Stimulated activated CD8-positive, alpha-beta memory T cell treated with anti-CD3 and anti-CD28 coated beads, Interleukin-12 subunit alpha, Interleukin-12 subunit beta, amount 100 ng/mL, for 4 hours (primary cell): Measurements from ENCODE around the gene NFIB.

ENCODE experiments used
- DNase-seq: peaks from one replicate; pipeline ENCODE4 v3.0.0-alpha.2; 2020; ENCODE audit warnings: low read depth

The NFIB gene

DNA sequence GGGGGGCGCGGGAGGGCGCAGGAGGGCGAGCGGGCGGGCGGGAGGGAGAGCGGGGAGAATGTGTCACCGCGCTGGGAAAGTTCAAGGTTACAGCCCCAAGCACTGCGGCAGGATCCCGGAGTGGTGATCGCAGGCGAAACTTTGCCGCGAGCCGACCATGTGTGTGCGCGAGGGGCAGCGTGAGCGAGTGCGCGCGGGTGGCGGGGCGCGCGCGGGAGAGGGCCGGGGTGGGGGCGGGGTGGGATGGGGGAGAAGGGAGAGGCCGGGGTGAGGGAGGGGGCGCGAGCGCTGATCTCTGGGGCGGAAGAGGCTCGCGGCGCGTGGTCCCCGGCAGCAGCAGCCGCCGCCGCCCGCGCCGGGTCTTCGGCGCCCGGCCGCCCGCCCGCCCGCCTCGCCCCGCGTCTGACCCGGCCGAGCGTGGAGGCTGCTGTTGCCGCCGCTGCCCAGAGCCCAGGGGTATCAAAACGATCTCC is at the start of gene NFIB:
Gene NFIB, minus strand, starts transcription at position 191 of the 473 bp plus-strand sequence. CDS start 630 bp downstream, outside the sequence.
- no peak for DNase-seq

DNA sequence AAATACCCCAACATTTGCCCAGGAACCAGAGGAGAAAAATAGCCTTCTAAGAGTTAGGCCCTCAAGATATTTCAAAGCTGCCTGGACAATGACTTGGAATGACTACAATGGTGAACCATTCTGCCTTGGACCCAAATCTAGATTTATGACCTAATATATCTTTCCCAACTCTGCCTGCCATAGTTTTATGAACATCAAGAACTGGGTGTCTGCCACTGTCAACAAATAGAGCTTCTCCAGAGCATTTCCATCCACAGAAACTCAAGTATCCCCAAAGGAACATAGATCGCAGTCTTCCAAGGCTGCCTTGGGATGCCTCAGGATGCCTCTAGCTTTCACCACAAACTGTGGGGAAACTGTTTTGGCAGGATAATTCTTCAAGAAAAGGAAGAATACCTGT is 48.2 kb upstream of the NFIB start:
- DNase-seq = no peak

DNA sequence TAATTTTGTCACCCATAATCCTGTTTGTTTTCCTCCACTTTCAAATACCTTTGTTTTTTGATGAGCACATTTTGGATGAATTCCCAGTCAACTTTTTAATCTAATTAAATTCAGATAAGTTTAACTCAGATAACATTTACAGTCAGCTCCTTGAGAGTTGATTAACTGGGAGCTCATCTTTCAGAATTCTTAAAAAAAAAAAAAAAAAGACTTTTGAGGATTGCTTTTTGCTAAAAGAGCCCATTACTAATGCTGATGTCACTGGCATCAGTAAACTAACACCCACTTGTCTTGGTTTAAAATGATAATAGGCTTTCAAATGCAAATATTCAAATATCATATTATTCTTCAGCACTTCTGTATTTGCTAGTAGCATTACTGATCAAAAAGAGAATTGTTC is 47.1 kb upstream of the NFIB start:
- DNase-seq = no peak

DNA sequence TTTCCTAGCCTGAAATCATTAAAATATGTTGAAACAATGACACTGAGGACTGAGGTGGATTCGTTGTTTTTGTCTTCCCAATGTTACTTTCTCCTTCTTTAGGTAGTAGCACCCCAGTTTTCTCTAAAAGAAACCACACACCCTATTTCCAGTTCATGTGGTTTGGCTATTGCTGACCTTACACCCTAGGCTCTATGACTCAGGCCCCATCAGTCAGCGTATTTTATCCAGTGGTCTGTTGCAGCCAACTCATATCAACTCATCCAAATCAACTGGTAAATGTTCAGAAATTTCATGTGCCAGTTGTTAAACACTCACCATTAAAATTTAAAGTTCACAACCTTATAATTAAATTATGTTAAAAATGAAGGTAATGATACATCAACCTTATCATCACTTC is 44.6 kb upstream of the NFIB start:
- DNase-seq = no peak

DNA sequence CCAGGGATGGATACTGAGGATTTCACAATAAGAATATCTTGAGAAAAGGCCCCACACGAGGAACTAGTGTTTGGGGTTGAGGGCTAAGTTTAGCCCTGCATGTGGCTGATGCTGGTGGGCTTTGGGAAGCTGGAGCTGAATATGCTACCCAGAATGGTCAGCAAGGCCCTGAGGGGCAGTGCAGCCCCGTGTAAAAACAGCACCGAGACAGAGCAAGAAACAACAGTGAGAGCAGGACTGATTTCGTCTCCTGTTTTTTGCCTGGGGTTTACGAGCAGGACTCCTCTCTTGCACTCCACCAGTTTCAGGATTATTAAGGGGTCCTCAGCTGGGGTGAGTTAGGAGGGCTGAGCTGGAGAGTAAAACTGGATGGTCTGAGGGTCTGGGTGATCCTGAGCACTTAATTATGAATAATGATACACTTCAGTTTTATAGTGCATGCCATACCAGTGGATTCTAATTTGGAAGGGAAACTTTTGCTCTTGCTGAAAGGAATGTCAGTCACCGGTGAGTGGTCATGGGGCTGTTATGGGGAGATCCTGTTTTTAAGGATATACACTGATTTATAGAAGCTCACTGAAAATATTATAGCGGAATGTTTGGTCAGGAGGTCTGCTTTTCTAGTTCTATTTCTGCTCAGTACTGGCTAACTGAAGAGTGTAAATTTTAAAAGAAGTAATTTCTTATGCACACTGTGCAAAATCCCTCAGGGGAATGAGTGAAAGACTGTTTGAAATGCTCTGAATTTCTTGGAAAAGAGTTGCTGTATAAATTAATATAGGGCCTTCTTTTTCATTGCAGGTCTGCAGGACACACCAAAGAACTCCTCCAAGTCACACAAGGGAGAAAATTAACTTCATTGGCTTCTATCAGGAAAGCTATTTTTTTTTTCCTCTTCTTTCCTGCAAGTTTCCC is 42.7 kb upstream of the NFIB start:
- no peak for DNase-seq

DNA sequence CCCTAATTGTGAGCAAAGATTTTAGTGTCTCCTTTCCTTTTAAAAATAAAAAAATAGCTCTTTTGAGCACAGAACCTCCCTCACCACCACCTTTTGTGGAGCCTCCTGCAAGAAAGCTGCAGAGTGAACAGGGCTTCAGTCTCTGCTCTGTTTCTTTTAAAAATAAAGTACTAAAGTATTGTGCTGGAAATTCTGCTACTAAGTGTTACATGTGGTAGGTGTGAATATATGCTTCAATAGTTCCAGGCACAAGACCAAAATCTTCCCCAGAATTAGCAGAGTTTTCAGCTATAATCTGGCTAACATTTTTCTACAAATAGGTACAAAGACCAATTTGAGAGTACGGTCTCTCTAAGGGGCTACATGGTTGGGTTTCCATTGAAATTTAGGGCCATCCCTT is 40.3 kb upstream of the NFIB start:
- DNase-seq = no peak

DNA sequence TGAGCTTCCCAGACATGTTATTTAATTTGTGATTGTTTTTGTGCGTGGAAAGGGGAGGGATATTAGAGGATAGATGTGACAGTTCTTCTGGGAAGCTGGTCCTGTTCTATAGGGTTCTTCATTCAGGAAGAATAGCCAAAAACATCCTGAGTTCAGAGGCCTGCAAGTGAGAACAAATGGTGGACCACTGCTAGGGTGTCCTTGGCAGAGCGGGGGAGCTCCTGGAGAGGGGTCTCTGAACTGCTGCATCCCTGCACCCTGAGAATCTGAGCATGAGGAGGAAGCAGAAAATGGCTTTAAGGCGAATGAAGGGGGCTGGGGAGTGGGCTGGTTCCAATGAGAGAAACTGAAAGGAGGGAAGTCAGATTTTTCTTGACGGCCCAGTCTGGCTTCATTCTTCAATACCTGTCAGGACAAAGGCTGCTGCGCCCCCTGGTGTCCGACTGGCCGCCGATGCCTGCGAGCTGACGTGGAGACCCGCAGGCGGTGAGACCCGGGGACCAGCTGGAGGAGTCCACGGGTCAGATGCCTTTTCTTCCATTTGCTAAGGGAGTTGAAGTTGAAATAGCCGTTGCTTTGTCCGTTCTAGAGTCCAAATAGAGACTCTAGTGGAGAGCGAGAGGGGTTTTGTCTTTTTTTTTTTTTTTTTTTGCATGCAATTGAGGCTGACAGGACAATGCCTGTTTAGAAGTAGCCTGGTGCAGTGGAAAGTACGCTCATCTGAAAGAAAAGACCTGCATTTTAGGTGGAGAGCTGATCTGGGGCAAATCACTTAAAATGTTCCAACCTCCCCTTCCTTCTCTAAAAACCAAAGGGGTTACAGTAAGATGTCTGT is 39.5 kb upstream of the NFIB start:
- peak; percentile 11 for DNase-seq

DNA sequence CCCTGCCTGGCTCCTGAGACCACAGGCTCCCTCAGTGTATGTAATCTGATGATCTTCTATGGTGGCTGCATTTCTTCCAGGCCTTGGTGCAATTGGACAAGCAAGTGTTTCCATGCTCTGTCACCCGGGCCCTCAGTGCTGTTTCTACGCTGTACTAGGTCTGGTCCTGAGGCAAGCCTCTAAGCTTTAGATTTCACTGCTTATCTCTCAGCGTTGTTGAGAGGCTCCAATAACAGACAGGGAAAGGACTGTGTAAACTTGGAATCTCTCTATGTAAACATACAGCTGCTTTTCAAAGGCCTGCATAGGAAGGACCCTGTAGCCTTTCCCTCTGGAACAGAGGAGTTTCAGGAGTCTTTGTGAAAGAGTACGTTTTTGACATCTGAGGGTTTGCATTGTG is 38.6 kb upstream of the NFIB start:
- DNase-seq = no peak

DNA sequence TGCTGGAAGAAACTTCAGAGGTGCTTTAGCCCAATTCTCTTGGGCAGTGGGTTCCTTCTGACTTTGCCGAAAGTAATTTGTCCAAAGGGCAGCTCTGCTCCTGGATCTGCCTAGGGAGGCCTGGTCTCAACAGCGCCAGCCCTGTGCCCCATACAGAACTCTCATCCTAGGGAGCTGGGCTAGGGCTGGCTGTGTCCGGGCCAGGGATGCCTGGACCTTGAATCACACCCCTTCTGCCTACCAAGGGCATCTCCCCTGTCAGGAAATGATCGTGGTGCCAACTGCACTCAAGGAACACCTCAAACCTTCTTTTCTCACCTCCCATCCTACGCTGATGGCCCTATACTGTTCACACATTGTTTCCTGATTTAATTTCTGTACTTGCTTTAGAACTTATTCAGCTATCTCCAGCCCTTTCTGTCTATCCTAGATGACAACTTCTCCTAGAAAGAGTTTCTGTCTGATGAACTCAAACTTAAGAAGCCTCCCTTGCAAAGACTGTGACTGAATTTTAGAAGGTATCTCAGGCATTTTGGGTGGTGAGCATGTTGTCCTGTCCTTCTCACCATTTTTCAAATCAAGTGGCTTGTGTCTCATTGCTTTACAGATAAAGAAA is 37.4 kb upstream of the NFIB start:
- no peak for DNase-seq

DNA sequence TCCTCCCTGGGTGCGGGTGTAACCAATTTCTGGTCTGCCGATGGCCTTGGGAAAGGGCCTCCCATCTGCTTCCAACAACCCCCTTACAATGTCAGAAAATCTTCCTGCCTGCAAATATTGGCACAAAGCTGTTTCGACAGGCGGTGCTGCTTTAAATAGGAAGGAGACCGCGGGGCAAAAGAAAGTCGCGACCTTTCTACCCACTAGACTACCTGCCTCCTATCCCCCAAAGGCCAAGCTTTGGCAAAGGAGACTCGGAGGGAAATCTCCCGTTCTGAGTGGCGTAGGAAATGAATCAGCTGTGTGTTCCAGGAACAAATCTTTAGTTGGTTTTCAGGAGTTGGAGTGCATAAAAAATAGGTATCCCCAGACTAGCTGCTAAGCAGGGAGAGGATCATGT is 36.8 kb upstream of the NFIB start:
- no peak for DNase-seq

DNA sequence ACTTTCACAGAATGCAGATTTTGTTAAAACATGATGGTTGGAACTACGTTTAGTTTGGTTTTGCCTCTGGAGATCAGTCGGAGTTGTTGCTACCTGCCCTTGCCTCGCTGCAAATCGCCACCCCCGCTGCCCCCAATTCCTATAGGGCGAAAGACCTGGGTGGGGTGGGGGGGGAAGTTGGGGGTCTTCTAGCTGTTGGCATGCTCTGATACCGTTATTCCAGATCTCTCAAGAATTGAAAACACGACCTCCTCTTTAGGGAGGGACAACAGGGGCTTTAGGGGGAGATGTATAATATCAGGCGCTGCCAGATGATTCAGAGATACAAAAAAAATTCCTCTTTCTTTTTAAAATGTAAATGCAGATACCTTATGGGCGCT is 36.4 kb upstream of the NFIB start:
- DNase-seq = no peak

DNA sequence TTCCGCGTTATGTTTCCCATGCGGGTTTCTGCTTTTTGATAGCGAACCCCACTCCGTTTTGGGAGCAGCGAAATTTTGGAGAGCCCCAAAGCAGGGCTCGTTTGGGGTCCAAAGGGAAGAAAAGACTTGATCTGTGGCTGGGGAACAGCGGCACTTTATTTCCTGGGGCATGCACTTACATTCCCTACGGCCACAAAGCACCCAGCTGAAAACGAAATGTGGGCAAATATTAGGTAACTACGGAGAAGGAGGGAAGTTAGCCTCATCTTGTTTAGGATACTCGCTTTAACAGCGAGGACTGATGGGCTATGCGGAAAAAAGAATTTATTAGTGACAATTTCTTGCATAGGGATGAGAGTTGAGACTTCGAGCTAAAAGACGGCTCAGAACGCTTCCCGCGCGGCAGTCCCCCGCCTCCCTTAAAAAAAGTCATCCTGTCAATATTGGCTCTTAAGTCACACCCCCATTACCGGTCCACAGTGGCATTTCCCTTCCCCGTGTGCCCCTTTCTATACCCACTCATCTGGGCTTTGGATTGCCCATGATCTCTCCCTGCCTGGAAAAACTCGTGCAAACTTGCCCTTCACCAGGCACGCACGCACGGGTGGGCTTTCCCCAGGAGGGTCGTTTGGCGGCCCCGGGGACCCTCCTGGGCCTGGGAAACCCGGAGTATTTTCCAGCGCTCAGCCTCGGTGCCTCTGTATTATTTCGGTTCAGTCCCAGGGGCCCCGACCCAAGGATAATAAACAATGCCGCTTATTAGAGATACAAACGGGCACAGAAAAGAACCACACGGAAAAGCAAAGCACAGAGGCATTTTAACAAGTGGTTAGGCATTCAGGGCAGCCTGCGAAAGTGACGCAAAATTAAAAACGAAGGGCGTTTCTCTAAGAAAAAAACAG is 35.8 kb upstream of the NFIB start:
- DNase-seq = no peak

DNA sequence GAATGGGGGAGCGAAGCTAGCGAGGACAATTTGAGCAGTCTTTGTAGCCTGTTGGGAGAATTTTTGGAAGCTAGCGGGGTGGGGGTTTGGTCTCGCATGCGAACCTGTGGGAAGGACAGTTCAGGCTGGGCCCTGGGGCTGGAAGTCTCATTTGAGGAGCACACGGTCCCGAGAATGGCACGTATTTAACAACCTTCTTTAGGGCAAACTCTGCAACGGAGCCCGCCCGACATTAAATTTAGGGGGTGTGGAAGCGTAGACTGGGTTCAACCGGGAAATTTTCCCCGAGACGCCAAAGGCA is 35.2 kb upstream of the NFIB start:
- DNase-seq = no peak

DNA sequence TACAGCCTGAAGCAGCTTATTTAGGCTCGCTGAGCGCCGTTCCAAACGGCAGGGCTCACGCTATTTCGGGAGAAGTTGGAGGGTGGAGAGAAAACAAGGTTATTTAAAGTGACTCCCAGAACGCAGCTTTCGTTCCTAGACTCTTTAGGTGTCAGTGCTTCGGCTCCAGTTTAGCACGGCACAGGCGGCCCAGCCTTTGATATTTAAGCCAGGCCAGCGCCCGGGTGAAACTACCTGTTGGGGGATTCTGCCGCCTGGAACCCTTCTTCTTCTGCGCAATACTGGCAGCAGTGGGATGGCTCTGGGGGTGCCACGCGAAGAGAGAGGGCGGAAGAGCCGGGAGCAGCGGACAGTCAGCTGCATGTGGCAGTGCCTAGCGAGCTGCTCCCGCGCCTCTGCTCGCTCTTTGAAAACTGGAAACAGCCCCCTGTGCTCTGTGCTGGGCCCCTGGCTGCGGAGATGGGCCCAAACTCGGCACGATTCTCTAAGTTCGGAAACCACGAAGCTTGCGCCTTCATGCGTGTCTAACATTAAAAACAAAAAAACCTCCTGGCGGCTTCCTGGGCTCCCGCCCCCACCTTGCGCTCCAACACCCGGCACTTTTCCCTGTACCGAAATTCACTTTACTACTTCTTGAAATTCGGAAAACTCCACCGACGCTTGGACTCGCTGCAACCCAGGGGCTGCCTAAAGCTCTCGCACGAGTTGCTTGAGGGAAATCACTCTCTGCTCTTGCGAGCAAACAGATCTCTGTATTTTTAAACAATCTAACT is 34.6 kb upstream of the NFIB start:
- DNase-seq = no peak

DNA sequence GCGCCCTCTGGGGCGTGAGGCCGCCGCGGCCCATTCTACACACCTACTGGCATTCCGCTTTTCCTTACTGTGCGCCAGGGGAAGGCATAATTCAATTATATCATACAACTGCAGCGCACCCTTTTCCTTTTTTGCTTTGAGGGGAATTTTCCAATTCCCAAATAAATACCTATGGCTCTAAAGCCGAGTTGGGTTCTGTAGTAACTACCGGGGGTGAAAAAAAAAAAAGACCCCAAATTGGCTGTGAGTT is 34.1 kb upstream of the NFIB start:
- no peak for DNase-seq

DNA sequence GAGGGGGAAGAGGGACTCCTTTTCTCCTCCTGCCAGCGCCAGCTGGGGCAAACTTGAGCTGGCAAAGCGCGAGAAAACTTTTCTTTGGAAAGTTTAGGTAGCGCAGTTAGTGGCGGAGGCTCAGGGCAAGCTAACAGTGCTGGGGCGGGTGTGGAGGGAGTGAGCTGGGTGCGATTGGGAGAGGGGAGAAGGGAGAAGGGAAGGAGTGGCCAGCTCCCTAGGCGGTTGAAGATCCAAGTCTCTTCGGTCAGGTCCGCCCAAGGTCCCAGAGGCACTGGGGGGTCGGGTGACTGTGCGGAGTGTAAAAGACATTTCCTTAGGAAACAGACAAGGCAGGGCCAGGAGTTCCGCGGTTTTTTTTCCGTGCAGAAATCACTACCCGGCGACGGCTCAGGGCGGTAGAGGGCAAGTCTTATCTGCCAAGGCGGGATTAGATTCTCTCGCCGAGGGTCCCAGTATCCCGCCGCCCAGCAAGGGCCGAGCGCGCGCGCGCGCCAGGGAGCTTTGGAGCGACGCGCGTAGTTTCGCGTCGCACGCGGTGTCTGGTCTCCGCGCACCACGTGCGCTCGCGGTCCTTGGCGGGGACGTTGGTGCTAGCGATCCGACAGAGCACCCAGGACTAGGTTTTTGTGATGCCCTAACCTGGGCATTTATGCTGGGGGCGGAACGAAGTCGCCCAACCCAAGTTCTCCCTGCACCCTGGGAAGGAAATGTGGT is 33.6 kb upstream of the NFIB start:
- DNase-seq = no peak

DNA sequence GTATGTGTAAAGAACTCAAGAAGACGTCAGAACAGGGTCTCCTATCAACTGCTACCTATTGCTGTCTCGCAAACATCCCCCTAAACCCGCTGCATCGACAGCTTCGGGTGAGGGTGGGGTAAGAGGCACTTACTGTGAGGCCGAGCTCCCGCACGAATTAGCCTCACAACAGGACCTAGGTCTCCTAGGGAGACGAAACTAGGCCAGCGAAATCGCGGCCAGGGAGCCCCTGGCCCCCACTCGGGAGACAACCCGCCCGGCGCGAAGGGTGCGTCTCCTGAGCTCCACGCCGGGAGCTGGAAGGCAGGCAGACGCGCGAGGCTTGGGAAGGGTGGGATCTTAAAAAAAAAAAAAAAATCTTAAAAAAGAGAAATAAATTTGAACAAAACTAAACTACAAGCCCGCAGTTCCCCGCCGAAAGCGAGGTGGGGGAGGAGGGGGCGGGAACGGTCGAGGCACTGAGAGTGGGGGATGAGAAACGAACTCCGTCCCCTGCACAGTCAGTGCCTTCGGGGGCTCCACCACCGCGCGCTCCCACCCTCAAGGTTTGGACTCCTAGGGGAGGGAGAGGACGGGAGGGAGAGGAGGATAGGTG is 33.0 kb upstream of the NFIB start:
- no peak for DNase-seq

DNA sequence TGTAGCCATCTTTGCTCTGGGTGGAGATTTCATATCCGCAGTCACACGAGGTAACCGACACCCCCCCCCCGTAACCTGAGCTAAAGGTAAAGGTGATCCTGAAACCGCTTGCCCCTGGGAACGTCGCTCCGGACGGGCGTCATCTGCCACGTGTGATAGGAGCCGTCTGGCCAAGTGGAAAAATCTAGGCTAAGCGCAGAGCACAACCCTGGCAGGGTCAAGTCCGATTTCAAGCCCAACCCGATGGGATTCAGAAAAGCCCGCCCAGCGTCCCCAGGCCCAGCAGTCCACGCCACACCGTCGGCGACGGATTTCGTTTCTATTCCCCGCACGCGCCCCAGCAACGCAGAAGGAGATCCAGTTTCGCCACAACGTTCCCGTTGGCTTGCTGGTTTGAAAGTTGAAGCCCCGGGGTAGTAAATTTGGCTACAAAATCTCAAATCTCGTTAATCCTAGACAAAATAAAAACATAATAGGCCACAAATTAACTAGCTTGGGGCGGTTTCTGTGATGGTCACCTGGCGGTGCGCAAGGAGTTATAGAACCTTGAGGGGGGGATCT is 32.4 kb upstream of the NFIB start:
- DNase-seq = no peak

DNA sequence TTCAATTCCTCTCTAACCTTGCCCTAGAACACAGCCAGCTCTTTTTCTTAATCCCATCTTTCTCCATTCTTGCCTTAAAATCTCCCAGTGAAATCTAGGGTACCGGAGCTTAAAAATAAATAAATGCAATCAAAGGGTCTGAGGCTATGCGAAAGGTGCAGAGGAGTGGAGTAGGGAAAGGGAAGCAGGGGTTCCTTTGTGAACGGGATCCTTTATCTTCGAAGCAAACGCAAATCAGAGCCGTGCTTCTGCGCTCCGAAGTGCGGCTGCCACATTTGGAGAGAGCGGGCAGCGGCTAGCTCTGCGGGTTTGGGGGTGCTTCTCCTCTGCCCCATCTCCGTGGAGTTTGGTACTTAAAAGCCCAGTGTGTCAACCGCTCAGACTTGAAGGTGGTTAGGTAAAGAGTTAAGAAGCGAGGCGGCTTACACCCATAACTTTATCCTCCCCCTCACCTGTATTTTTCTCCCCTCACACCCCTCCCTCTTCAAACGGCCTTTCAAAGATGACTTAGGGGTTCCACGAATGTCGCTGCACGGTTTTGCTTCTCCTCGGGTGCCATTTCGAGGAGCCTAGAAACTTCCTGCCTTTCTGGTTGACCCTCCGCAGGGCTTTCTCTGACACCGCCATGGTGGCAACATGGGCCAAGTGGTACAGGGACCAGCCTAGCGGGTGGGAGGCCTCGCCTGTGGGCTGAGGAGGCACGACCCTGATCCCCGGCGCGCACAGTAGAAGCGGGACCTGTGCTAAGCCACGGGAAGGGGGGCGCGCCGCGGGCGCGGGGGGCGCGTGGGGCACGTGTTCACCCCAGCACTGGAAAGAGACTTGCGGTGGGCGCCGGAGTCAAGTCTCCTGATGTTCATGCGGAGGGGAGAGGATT is 31.7 kb upstream of the NFIB start:
- DNase-seq = no peak
